Hepatocyte (in vitro differentiated cells): ENCODE data around the gene ANO9. TPM values are rescaled to one million over a fixed set of nuclear protein-coding genes. Genes with fewer than 3 reads are reported as not detected.

Source experiments
- DNase-seq: peaks from one replicate; pipeline ENCODE4 v3.0.0-alpha.2; 2016; ENCODE audit warnings: low spot score
- H2AFZ ChIP-seq: fragments of 200-600 bp; sonication (generic); 2 replicates; pipeline ENCODE4 v1.6.0; 2016; ENCODE audit warnings: antibody characterized with exemption, mild to moderate bottlenecking
- H3K27ac ChIP-seq: fragments of 200-600 bp; sonication (generic); 2 replicates; pipeline ENCODE4 v1.5.1; 2016; ENCODE audit warnings: mild to moderate bottlenecking
- H3K27me3 ChIP-seq: fragments of 200-600 bp; sonication (generic); 2 replicates; pipeline ENCODE4 v1.6.1; 2016
- H3K36me3 ChIP-seq: fragments of 200-600 bp; sonication (generic); replicated peaks from 2 replicates; pipeline ENCODE4 v1.5.1; 2016; ENCODE audit warnings: low read depth; ENCODE audit not compliant: insufficient read depth
- H3K4me1 ChIP-seq: fragments of 200-600 bp; sonication (generic); 2 replicates; pipeline ENCODE4 v1.5.1; 2016; ENCODE audit warnings: mild to moderate bottlenecking, moderate library complexity; ENCODE audit not compliant: insufficient read depth
- H3K4me2 ChIP-seq: fragments of 200-600 bp; sonication (generic); 2 replicates; pipeline ENCODE4 v1.6.0; 2016
- H3K4me3 ChIP-seq: fragments of 200-600 bp; sonication (generic); 2 replicates; pipeline ENCODE4 v1.5.1; 2016; ENCODE audit warnings: mild to moderate bottlenecking
- H3K79me2 ChIP-seq: fragments of 200-600 bp; sonication (generic); 2 replicates; pipeline ENCODE4 v1.6.0; 2017; ENCODE audit warnings: mild to moderate bottlenecking
- H3K9me2 ChIP-seq: fragments of 200-600 bp; sonication (generic); replicated peaks from 2 replicates; pipeline ENCODE4 v1.6.0; 2017; ENCODE audit warnings: mild to moderate bottlenecking; ENCODE audit not compliant: insufficient read depth
- H3K9me3 ChIP-seq: fragments of 200-600 bp; sonication (generic); 2 replicates; pipeline ENCODE4 v1.5.1; 2016; ENCODE audit warnings: low read depth, mild to moderate bottlenecking
- H4K20me1 ChIP-seq: fragments of 200-600 bp; sonication (generic); 2 replicates; pipeline ENCODE4 v1.6.0; 2016; ENCODE audit warnings: mild to moderate bottlenecking; ENCODE audit not compliant: insufficient read depth, poor library complexity, severe bottlenecking
- EZH2 ChIP-seq: fragments of 200-600 bp; sonication (generic); IDR thresholded peaks from 2 replicates; pipeline ENCODE4 v1.6.1; 2016; ENCODE audit warnings: antibody characterized with exemption, mild to moderate bottlenecking, borderline replicate concordance
- EZH2phosphoT487 ChIP-seq: fragments of 200-600 bp; sonication (generic); IDR thresholded peaks from one replicate; pipeline ENCODE4 v1.6.1; 2018; ENCODE audit warnings: antibody characterized with exemption, mild to moderate bottlenecking, low read depth, moderate library complexity; ENCODE audit not compliant: unreplicated experiment, severe bottlenecking
- WGBS: methylation state at CpG from one replicate; pipeline ENCODE4 v1.1.6; 2016; ENCODE audit warnings: low lambda C conversion rate; ENCODE audit errors: missing lambda C conversion rate; 5-methylcytosine and 5-hydroxymethylcytosine counted together
- polyA plus RNA-seq: library from polyadenylated mRNA; unstranded; fragments of >200 nt; fragmentation: Nextera tagmentation; extraction: Ambion mirVana; gene quantifications from 2 replicates; pipeline ENCODE4 v1.2.1, GENCODE V29; 2016
- total RNA-seq: library from RNA; depleted of rRNA; stranded (reverse); fragments of >200 nt; gene quantifications from 2 replicates; pipeline ENCODE4 v1.2.3, GENCODE V29; 2014
- TF ChIP-seq, protein P1 (sequence below): fragments of 200-600 bp; sonication (generic); IDR thresholded peaks from 2 replicates; pipeline ENCODE4 v1.5.1; 2016; ENCODE audit warnings: antibody characterized with exemption, mild to moderate bottlenecking; ENCODE audit not compliant: poor library complexity

ANO9 gene
- total and polyA plus RNA-seq, 2 experiments from 2014 or later: 21.2 to 35.7 TPM

DNA sequence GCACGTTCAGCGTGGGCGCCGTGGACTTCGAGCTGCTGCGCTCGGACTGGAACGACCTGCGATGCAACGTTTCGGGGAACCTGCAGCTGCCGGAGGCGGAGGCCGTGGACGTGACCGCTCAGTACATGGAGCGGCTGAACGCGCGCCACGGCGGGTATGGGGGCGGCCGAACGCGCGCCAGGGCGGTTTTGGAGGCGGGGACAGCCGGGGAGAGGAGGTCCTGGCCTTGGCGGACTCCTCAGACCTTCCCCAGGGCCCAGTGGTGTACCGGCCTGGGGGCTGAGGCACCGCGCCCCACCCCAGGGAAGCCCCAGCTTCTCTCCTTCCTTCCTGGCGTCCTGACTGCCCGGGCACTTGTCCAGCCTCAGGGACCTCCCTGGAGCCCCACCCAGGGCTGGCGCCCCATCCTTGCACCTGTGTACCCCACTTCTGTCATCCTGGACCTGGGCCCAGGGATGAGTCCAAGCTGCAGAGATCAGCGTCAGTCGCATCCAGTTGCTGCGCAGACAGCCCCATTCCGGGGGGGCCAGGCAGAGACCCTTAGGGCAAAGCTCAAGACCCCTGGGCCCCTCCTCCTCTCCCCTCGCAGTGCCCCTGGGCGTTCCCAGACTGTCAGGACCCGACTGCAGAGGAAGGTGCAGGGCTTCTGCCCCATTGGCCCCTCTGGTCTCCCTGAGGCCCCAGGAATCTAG lies 64.5 kb downstream of the ANO9 start:
- Histone ChIP-seq H3K4me3 (no peak overlapping the region), H3K79me2 (no peaks in the 10 kb centered on the region), H3K27ac (no peak overlapping the region), H3K9me2 (no peaks in the 10 kb centered on the region), H3K9me3 (no peaks in the 10 kb centered on the region), H3K4me1 (no peaks in the 10 kb centered on the region), H3K27me3 (no peaks in the 10 kb centered on the region), H2AFZ (no peak overlapping the region), H3K4me2 (no peak overlapping the region), H4K20me1 (no peaks in the 10 kb centered on the region), H3K36me3 (no peaks in the 10 kb centered on the region)
- 96% methylated on average over 41 of the region's 44 CpGs for WGBS
- DNase-seq: no peak
- TF ChIP-seq EZH2phosphoT487: no peak
- TF ChIP-seq, protein P1, sequence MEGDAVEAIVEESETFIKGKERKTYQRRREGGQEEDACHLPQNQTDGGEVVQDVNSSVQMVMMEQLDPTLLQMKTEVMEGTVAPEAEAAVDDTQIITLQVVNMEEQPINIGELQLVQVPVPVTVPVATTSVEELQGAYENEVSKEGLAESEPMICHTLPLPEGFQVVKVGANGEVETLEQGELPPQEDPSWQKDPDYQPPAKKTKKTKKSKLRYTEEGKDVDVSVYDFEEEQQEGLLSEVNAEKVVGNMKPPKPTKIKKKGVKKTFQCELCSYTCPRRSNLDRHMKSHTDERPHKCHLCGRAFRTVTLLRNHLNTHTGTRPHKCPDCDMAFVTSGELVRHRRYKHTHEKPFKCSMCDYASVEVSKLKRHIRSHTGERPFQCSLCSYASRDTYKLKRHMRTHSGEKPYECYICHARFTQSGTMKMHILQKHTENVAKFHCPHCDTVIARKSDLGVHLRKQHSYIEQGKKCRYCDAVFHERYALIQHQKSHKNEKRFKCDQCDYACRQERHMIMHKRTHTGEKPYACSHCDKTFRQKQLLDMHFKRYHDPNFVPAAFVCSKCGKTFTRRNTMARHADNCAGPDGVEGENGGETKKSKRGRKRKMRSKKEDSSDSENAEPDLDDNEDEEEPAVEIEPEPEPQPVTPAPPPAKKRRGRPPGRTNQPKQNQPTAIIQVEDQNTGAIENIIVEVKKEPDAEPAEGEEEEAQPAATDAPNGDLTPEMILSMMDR: no peak
- TF ChIP-seq EZH2: no peak

DNA sequence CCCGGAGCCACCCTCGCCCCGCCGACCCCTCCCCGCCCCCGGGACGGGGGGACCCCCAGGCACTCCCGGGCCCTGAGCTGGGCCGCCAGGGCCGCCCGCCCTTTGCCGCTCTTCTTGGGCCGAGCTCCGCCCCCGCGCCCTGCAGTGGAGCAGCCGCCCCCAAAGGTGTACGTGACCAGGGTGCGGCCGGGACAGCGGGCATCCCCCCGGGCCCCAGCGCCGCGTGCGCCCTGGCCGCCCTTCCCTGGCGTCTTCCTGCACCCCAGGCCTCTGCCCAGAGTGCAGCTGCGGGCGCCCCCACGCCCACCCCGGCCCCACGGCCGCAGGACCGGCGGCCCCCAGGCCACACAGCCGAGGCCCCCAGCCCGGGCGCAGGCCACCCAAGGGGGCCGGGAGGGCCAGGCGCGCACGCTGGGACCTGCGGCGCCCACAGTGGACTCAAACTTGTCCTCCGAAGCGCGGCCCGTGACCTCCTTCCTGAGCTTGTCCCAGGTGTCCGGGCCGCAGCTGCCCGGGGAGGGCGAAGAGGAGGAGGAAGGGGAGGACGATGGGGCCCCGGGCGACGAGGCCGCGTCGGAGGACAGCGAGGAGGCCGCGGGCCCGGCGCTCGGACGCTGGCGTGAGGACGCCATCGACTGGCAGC lies 65.2 kb downstream of the ANO9 start:
- Histone ChIP-seq H4K20me1 (peaks cover 2% of the 10 kb centered on the region), H3K4me2 (no peak overlapping the region), H3K4me1 (no peaks in the 10 kb centered on the region), H3K4me3 (no peak overlapping the region), H3K36me3 (no peaks in the 10 kb centered on the region), H2AFZ (no peak overlapping the region), H3K27me3 (no peaks in the 10 kb centered on the region), H3K9me2 (no peaks in the 10 kb centered on the region), H3K9me3 (no peaks in the 10 kb centered on the region), H3K27ac (no peak overlapping the region), H3K79me2 (no peaks in the 10 kb centered on the region)
- no peak for DNase-seq
- TF ChIP-seq EZH2 (no peak), EZH2phosphoT487 (no peak)
- TF ChIP-seq, protein P1: no peak
- 100% methylated on average over 10 of the region's 70 CpGs for WGBS

DNA sequence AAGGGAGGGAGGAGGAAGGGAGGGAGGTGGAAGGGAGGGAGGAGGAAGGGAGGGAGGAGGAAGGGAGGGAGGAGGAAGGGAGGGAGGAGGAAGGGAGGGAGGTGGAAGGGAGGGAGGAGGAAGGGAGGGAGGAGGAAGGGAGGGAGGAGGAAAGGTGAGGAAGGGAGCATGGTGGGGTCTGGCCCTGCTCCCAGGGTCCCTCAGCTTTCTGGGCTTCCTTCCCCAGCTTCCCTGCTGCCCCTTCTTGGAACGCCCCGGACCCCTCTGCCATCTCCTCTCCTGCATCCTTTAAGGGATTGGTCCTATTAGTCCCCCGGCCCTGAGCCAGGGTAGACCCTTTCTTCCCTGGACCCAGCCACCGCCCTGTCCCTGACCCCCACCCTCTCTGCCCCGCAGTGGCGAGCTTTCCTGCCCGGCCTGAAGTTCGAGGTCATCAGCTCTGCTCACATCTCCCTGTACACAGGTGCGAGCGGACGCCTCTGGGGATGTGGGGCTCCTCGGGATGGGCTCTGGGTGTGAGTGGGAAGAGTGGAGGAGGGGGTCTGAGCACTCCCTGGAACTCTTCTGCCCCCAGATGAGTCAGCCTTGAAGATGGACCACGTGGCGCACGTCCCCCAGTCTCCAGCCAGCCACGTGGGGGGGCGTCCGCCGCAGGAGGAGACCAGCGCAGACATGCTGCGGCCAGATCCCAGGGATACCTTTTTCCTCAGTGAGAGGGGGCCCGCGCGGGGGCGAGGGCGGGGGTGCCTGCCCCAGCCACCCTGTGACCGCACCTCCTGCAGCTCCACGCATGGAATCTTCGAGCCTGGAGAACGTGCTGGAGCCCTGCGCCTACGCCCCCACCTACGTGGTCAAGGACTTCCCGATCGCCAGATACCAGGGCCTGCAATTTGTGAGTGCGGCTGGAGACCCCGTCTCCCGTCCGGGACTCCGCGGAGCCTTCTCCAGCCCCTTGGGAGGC lies 66.5 kb downstream of the ANO9 start:
- no peak for DNase-seq
- Histone ChIP-seq H3K4me3 (no peak overlapping the region), H4K20me1 (peaks cover 8% of the 10 kb centered on the region), H3K36me3 (no peaks in the 10 kb centered on the region), H3K4me2 (no peak overlapping the region), H2AFZ (no peak overlapping the region), H3K4me1 (peaks cover 2% of the 10 kb centered on the region), H3K27ac (no peak overlapping the region), H3K9me2 (no peaks in the 10 kb centered on the region), H3K9me3 (no peaks in the 10 kb centered on the region), H3K27me3 (no peaks in the 10 kb centered on the region), H3K79me2 (peaks cover 2% of the 10 kb centered on the region)
- no peak for TF ChIP-seq EZH2
- TF ChIP-seq, protein P1: no peak
- TF ChIP-seq EZH2phosphoT487: no peak
- WGBS: 93% methylated on average over 17 of the region's 41 CpGs
